IMR-90 (cell line): Measurements from ENCODE around the gene JPH3. TPM values are rescaled to one million over a fixed set of nuclear protein-coding genes. Genes with fewer than 3 reads are reported as not detected.

ENCODE experiments used
- ATAC-seq: fragments of 200-7000 bp; cut with Tn5 transposase; 2 replicates; pipeline ENCODE4 v1.9.1; 2020; ENCODE audit warnings: low read depth, mild to moderate bottlenecking, moderate library complexity
- BruUV-seq: library from RNA; stranded (reverse); fragments of 400-500 nt; replicated peaks from 2 replicates; lab custom pipeline; 2021; lab: Mats Ljungman, UMichigan
- CTCF ChIA-PET: fragments of 300-600 bp; formaldehyde crosslinking; extraction: SDS; loops from one replicate; lab custom pipeline; 2021; ENCODE audit warnings: antibody characterized with exemption; lab: Yijun Ruan, JAX
- POLR2A ChIA-PET: fragments of 300-600 bp; sonication (Branson Sonifier 250); formaldehyde crosslinking; loops from one replicate; lab custom pipeline; 2022; ENCODE audit warnings: antibody characterized with exemption; ENCODE audit not compliant: unreplicated experiment; lab: Charles Lee
- DNase-seq: peaks from one replicate; pipeline ENCODE4 v3.0.0; 2013
- H2AFZ ChIP-seq: replicated peaks from 2 replicates; pipeline ENCODE3; 2013; ENCODE audit warnings: low read length, mild to moderate bottlenecking; ENCODE audit not compliant: poor library complexity
- H2AK5ac ChIP-seq: 2 replicates; pipeline ENCODE4 v1.6.1; 2013; ENCODE audit warnings: low read depth, low read length, inconsistent platforms
- H2AK9ac ChIP-seq: replicated peaks from 2 replicates; pipeline ENCODE3; 2013; ENCODE audit warnings: mild to moderate bottlenecking, low read depth, low read length, moderate library complexity; ENCODE audit not compliant: poor library complexity
- H2BK120ac ChIP-seq: 2 replicates; pipeline ENCODE4 v1.6.1; 2013; ENCODE audit warnings: low read depth, low read length, inconsistent platforms
- H2BK15ac ChIP-seq: 3 replicates; pipeline ENCODE4 v1.6.1; 2013; ENCODE audit warnings: low read depth, low read length, inconsistent platforms
- H2BK20ac ChIP-seq: 2 replicates; pipeline ENCODE4 v1.6.1; 2013; ENCODE audit warnings: low read depth, mild to moderate bottlenecking, inconsistent platforms, low read length, moderate library complexity
- H2BK5ac ChIP-seq: 2 replicates; pipeline ENCODE4 v1.6.1; 2013; ENCODE audit warnings: mild to moderate bottlenecking, low read depth, low read length, inconsistent platforms; ENCODE audit not compliant: poor library complexity, severe bottlenecking
- H3K14ac ChIP-seq: replicated peaks from 2 replicates; pipeline ENCODE4 v1.6.1; 2013; ENCODE audit warnings: low read depth, low read length, inconsistent platforms
- H3K18ac ChIP-seq: 2 replicates; pipeline ENCODE4 v1.6.1; 2013; ENCODE audit warnings: low read depth, low read length, control low read depth
- H3K23ac ChIP-seq: 2 replicates; pipeline ENCODE4 v1.6.1; 2013; ENCODE audit warnings: low read depth, low read length, inconsistent platforms
- H3K27ac ChIP-seq: 2 replicates; pipeline ENCODE4 v1.5.1; 2013; ENCODE audit warnings: mild to moderate bottlenecking, control low read depth, low read length; ENCODE audit not compliant: insufficient read depth
- H3K27me3 ChIP-seq: 2 replicates; pipeline ENCODE4 v1.6.1; 2013; ENCODE audit warnings: low read length; ENCODE audit not compliant: control insufficient read depth, insufficient read depth
- H3K36me3 ChIP-seq: 2 replicates; pipeline ENCODE4 v1.6.1; 2013; ENCODE audit warnings: low read length, mixed read lengths; ENCODE audit not compliant: control insufficient read depth, insufficient read depth
- H3K4ac ChIP-seq: 2 replicates; pipeline ENCODE4 v1.6.1; 2013; ENCODE audit warnings: low read depth, low read length, inconsistent platforms
- H3K4me1 ChIP-seq: 2 replicates; pipeline ENCODE4 v1.6.1; 2013; ENCODE audit warnings: low read length, mixed read lengths; ENCODE audit not compliant: control insufficient read depth, insufficient read depth
- H3K4me2 ChIP-seq: 2 replicates; pipeline ENCODE4 v1.6.1; 2013; ENCODE audit warnings: low read depth, mild to moderate bottlenecking, control low read depth, low read length, moderate library complexity
- H3K4me3 ChIP-seq: 2 replicates; pipeline ENCODE4 v1.5.1; 2013; ENCODE audit warnings: low read depth, mild to moderate bottlenecking, control low read depth, low read length, moderate library complexity; ENCODE audit not compliant: insufficient read depth
- H3K56ac ChIP-seq: 2 replicates; pipeline ENCODE4 v1.6.1; 2013; ENCODE audit warnings: low read length, inconsistent platforms; ENCODE audit not compliant: insufficient read depth; ENCODE audit errors: extremely low read depth
- H3K79me1 ChIP-seq, 2 experiments: 2 replicates each; pipeline ENCODE4 v1.6.1; 2013; ENCODE audit warnings: low read length in 2 of 2, inconsistent platforms in 1 of 2, low read depth in 1 of 2
- H3K9ac ChIP-seq: 2 replicates; pipeline ENCODE4 v1.6.1; 2013; ENCODE audit warnings: low read depth, low read length, control low read depth
- H3K9me1 ChIP-seq: 2 replicates; pipeline ENCODE4 v1.6.1; 2013; ENCODE audit warnings: low read length, inconsistent platforms; ENCODE audit not compliant: insufficient read depth
- H3K9me3 ChIP-seq: 2 replicates; pipeline ENCODE4 v1.6.1; 2013; ENCODE audit warnings: low read length; ENCODE audit not compliant: control insufficient read depth, insufficient read depth
- H4K20me1 ChIP-seq: 2 replicates; pipeline ENCODE4 v1.6.1; 2013; ENCODE audit warnings: low read length, inconsistent platforms; ENCODE audit not compliant: insufficient read depth
- H4K5ac ChIP-seq: 2 replicates; pipeline ENCODE4 v1.6.1; 2013; ENCODE audit warnings: mild to moderate bottlenecking, low read depth, low read length, control low read depth
- H4K8ac ChIP-seq, 2 experiments: 2 replicates each; pipeline ENCODE4 v1.6.1; 2013; ENCODE audit warnings: low read depth in 2 of 2, low read length in 2 of 2, control low read depth in 1 of 2, inconsistent platforms in 1 of 2
- H4K91ac ChIP-seq: 2 replicates; pipeline ENCODE4 v1.6.1; 2013; ENCODE audit warnings: low read depth, low read length, inconsistent platforms; ENCODE audit not compliant: insufficient read depth
- BHLHE40 ChIP-seq: fragments of 150-350 bp; IDR thresholded peaks from 2 replicates; pipeline ENCODE4 v1.6.1; 2016; ENCODE audit warnings: mild to moderate bottlenecking, low read depth, low read length
- CEBPB ChIP-seq: IDR thresholded peaks from 2 replicates; pipeline ENCODE4 v1.6.1; 2012; ENCODE audit warnings: low read depth, low read length, improper control_type of control experiment
- CHD1 ChIP-seq: IDR thresholded peaks from 2 replicates; pipeline ENCODE4 v1.6.1; 2012; ENCODE audit warnings: low read depth, low read length, improper control_type of control experiment
- CTCF ChIP-seq: conservative IDR thresholded peaks from 2 replicates; pipeline ENCODE4 v1.5.1; 2012; ENCODE audit warnings: mild to moderate bottlenecking, low read depth, low read length, improper control_type of control experiment
- ELK1 ChIP-seq: fragments of 150-350 bp; IDR thresholded peaks from 2 replicates; pipeline ENCODE4 v1.6.1; 2016; ENCODE audit warnings: low read depth, mild to moderate bottlenecking, low read length, moderate library complexity, borderline replicate concordance
- FOS ChIP-seq: fragments of 150-350 bp; IDR thresholded peaks from 2 replicates; pipeline ENCODE4 v1.6.1; 2016; ENCODE audit warnings: low read depth, low read length
- MAFK ChIP-seq: IDR thresholded peaks from 2 replicates; pipeline ENCODE4 v1.6.1; 2012; ENCODE audit warnings: low read depth, low read length, improper control_type of control experiment
- MAZ ChIP-seq: IDR thresholded peaks from 2 replicates; pipeline ENCODE4 v1.6.1; 2012; ENCODE audit warnings: low read depth, mild to moderate bottlenecking, low read length, improper control_type of control experiment, moderate library complexity, borderline replicate concordance
- MXI1 ChIP-seq: IDR thresholded peaks from 2 replicates; pipeline ENCODE4 v1.6.1; 2012; ENCODE audit warnings: low read depth, mild to moderate bottlenecking, low read length, moderate library complexity, borderline replicate concordance
- NFE2L2 ChIP-seq: fragments of 150-350 bp; IDR thresholded peaks from 2 replicates; pipeline ENCODE4 v1.6.1; 2016; ENCODE audit warnings: low read depth, mild to moderate bottlenecking, low read length
- POLR2A ChIP-seq: IDR thresholded peaks from 2 replicates; pipeline ENCODE4 v1.6.1; 2012; ENCODE audit warnings: mild to moderate bottlenecking, low read depth, low read length
- RAD21 ChIP-seq: IDR thresholded peaks from 2 replicates; pipeline ENCODE4 v1.6.1; 2012; ENCODE audit warnings: low read length, improper control_type of control experiment
- RCOR1 ChIP-seq: IDR thresholded peaks from 2 replicates; pipeline ENCODE4 v1.6.1; 2012; ENCODE audit warnings: mild to moderate bottlenecking, low read length, improper control_type of control experiment; ENCODE audit not compliant: insufficient replicate concordance
- RFX5 ChIP-seq: IDR thresholded peaks from 2 replicates; pipeline ENCODE4 v1.8.0; 2012; ENCODE audit warnings: low read depth, mild to moderate bottlenecking, low read length, moderate library complexity
- SMC3 ChIP-seq: fragments of 150-350 bp; IDR thresholded peaks from 2 replicates; pipeline ENCODE4 v1.6.1; 2016; ENCODE audit warnings: low read depth, mild to moderate bottlenecking, antibody characterized with exemption, low read length, moderate library complexity
- USF2 ChIP-seq: fragments of 150-350 bp; IDR thresholded peaks from 2 replicates; pipeline ENCODE4 v1.6.1; 2017; ENCODE audit warnings: mild to moderate bottlenecking, antibody characterized with exemption, low read length, low read depth
- WGBS, 2 experiments: methylation state at CpG; one replicate each; pipeline versions ENCODE4 v1.1.5 to v1.1.7; 2013; ENCODE audit warnings: missing lambda C conversion rate in 2 of 2; ENCODE audit not compliant: insufficient read length in 1 of 2; ENCODE audit errors: extremely low coverage in 2 of 2; 5-methylcytosine and 5-hydroxymethylcytosine counted together
- dilution Hi-C: fragments of 300-500 bp; cut with HindIII; formaldehyde crosslinking; loops from one replicate; pipeline ENCODE4 v1.14.3; 2018; ENCODE audit warnings: low sequenced_read_pairs; ENCODE audit not compliant: unreplicated experiment
- in situ Hi-C: fragments of 300-500 bp; cut with MboI; formaldehyde crosslinking; loops from 3 replicates; pipeline ENCODE4 v1.14.3; 2019; ENCODE audit warnings: low sequenced_read_pairs, inconsistent platforms, mixed read lengths
- intact Hi-C: fragments of 100-400 bp; cut with micrococcal nuclease; formaldehyde crosslinking; loops from 2 replicates; pipeline ENCODE4 v1.10.0; 2022
- polyA plus RNA-seq, 3 experiments: library from polyadenylated mRNA; depleted of rRNA; stranded (reverse); fragments of >200 nt; gene quantifications; 2 replicates each; pipeline ENCODE4 v1.2.3, GENCODE V29; 2012; ENCODE audit warnings: low replicate concordance in 1 of 3
- total RNA-seq: library from RNA; depleted of rRNA; stranded (reverse); fragments of >200 nt; gene quantifications from 2 replicates; pipeline ENCODE4 v1.2.3, GENCODE V29; 2012

JPH3 gene
- total and polyA plus RNA-seq, 2 of the 4 experiments (the other 2 are of a cell fraction), result 0.03 TPM; not detected in 1

- H3K14ac ChIP-seq, result no peak overlapping the region
- no peak overlapping the region for H2BK5ac ChIP-seq
- H3K79me1 ChIP-seq, result no peaks in the 10 kb centered on the region
- H2BK120ac ChIP-seq, result no peak overlapping the region
- in situ Hi-C loops (no loop called here), dilution Hi-C loops (no loop called here), intact Hi-C loops (no loop called here)
- TF ChIP-seq MAZ (no peak), USF2 (no peak), CEBPB (no peak), CTCF (no peak), BHLHE40 (no peak), CHD1 (no peak), RAD21 (no peak), POLR2A (no peak), MXI1 (no peak), RFX5 (no peak), SMC3 (no peak), MAFK (no peak), ELK1 (no peak), NFE2L2 (no peak), RCOR1 (no peak), FOS (no peak)
- no peaks in the 10 kb centered on the region for H3K9me3 ChIP-seq
- H3K4me2 ChIP-seq, result no peak overlapping the region
- H3K18ac ChIP-seq, result no peak overlapping the region
- no peak overlapping the region for H4K8ac ChIP-seq
- POLR2A ChIA-PET, result no interaction called here
- DNase-seq (no peak), ATAC-seq (no peak)
- peaks cover 18% of the 10 kb centered on the region for H3K27me3 ChIP-seq
- no peak overlapping the region for H3K4me3 ChIP-seq
- peak overlapping the region; percentile 13; the same call in 1 of the 2 replicates for H2AK5ac ChIP-seq
- H4K5ac ChIP-seq, result no peak overlapping the region
- no peaks in the 10 kb centered on the region for H4K20me1 ChIP-seq
- peaks cover 9% of the 10 kb centered on the region for H3K4me1 ChIP-seq
- 93% methylated on average over 7 of the region's 17 CpGs; no CpG with 5 or more reads in 1 of the 2 experiments for WGBS, 2 experiments
- no peak overlapping the region for H2BK20ac ChIP-seq
- no peak overlapping the region for H3K56ac ChIP-seq
- no peak overlapping the region for H2BK15ac ChIP-seq
- no peak overlapping the region; the same call in 1 of the 2 replicates for H3K4ac ChIP-seq
- H3K9ac ChIP-seq, result no peak overlapping the region
- no peak overlapping the region for H4K91ac ChIP-seq
- CTCF ChIA-PET, result no interaction called here
- H3K36me3 ChIP-seq, result no peaks in the 10 kb centered on the region
- peak overlapping the region; percentile 3 for H2AFZ ChIP-seq
- BruUV-seq, result no TSS peak
- 0 out of 2 replicates have a peak, but pooled peaks cover 3% of the 10 kb centered on the region for H3K9me1 ChIP-seq
- no peak overlapping the region for H2AK9ac ChIP-seq
- no peak overlapping the region for H3K23ac ChIP-seq
- H3K27ac ChIP-seq, result no peak overlapping the region
Observed at GRCh38 chr16:87680272-87680644, 78.0 kb downstream of the JPH3 start.
